Measurements from ENCODE around the gene NELL2. TPM values are rescaled to one million over a fixed set of nuclear protein-coding genes. Genes with fewer than 3 reads are reported as not detected.

Gene NELL2
- total RNA-seq, 1 experiment from 2014 or later = 1.1 TPM

DNA sequence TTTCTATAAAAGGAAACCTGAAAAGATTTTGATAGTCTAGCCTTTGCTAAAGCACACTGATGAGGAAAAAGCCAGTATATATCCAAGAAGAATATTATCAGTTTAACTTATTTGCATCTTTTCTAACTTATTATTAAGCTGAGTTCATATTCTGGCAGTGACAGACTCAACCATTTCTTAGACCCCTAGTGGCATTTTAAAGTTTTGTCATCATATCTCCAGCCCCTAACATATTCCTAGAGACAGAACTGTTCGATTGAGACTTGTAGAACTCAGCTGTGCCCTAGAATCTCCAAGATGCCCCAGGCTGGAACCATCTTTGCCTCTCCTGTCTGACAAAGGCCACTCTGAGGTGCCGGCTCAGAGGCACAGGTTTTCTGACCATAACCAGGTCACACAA lies 365.6 kb downstream of the NELL2 start:
- H3K9ac ChIP-seq (ENCODE audit: low read length) = no peak overlapping the region
- intact Hi-C loops (cut with micrococcal nuclease) = no loop called here
- no peak overlapping the region for H3K4me2 ChIP-seq (ENCODE audit: low read length)
- TF ChIP-seq EZH2phosphoT487 (IDR thresholded peaks at IDR 0.05; ENCODE audit: borderline replicate concordance) (no peak), TCF7L2 (IDR thresholded peaks at IDR 0.05; ENCODE audit: borderline replicate concordance, extremely low read depth, insufficient read depth, insufficient read length) (no peak), ZNF274 (IDR thresholded peaks at IDR 0.05; ENCODE audit: low read depth, low read length) (no peak), RAD21 (IDR thresholded peaks at IDR 0.05; ENCODE audit: low read depth) (no peak), CEBPB (IDR thresholded peaks at IDR 0.05; ENCODE audit: low read depth) (no peak), POLR2AphosphoS5 (IDR thresholded peaks at IDR 0.05; ENCODE audit: low read depth, low read length) (no peak), SP1 (IDR thresholded peaks at IDR 0.05; ENCODE audit: low read depth) (no peak)
- TF ChIP-seq, protein P1, sequence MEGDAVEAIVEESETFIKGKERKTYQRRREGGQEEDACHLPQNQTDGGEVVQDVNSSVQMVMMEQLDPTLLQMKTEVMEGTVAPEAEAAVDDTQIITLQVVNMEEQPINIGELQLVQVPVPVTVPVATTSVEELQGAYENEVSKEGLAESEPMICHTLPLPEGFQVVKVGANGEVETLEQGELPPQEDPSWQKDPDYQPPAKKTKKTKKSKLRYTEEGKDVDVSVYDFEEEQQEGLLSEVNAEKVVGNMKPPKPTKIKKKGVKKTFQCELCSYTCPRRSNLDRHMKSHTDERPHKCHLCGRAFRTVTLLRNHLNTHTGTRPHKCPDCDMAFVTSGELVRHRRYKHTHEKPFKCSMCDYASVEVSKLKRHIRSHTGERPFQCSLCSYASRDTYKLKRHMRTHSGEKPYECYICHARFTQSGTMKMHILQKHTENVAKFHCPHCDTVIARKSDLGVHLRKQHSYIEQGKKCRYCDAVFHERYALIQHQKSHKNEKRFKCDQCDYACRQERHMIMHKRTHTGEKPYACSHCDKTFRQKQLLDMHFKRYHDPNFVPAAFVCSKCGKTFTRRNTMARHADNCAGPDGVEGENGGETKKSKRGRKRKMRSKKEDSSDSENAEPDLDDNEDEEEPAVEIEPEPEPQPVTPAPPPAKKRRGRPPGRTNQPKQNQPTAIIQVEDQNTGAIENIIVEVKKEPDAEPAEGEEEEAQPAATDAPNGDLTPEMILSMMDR (IDR thresholded peaks at IDR 0.05 in 2 of 3, conservative IDR thresholded peaks at IDR 0.05 in 1 of 3; ENCODE audit: borderline replicate concordance in 1 of 3, insufficient read depth in 1 of 3, low read depth in 2 of 3, low read length in 2 of 3) = peak in 2 of 3 experiments; percentile 23 to 34; a peak in 3 of 6 replicates
- BruUV-seq (replicated peaks) = no TSS peak
- DNase-seq (ENCODE audit: low read depth, low spot score) (no peak), ATAC-seq (peak; percentile 66; the same call in 1 of the 2 replicates)
- CTCF ChIA-PET = interaction anchor here (1.6 kb wide), 1 partner anchor 13 kb away, joined by 7 read pairs; no protein-coding TSS in a partner anchor
- H3K9me3 ChIP-seq (ENCODE audit: control insufficient read depth in 1 of 2, insufficient read depth in 1 of 2, low read depth in 1 of 2, low read length in 2 of 2) = no peaks in the 10 kb centered on the region
- no peaks in the 10 kb centered on the region for H3K4me1 ChIP-seq (ENCODE audit: control insufficient read depth in 1 of 2, insufficient read depth in 2 of 2, low read length in 2 of 2)
- POLR2A ChIA-PET = no interaction called here
- H3K79me2 ChIP-seq (ENCODE audit: insufficient read depth, low read length) = no peaks in the 10 kb centered on the region
- H3K4me3 ChIP-seq (replicated peaks in 1 of 2; ENCODE audit: low read depth in 1 of 2, low read length in 2 of 2) = no peak overlapping the region
- no peak overlapping the region for H3K27ac ChIP-seq (ENCODE audit: low read depth, low read length)
- H2AFZ ChIP-seq (ENCODE audit: low read depth, low read length, poor library complexity, severe bottlenecking) = no peak overlapping the region
- RAD21 ChIA-PET (ENCODE audit: low non-redundant PET in 1 of 2, low total read pairs in 2 of 2, uncharacterized antibody in 2 of 2, unreplicated experiment in 2 of 2) = interaction anchor here in 1 of 2 experiments (0.7 kb wide), 1 partner anchor 495 kb away, joined by 3 read pairs; no protein-coding TSS in a partner anchor
- H3K9me2 ChIP-seq (ENCODE audit: insufficient read depth) = no peaks in the 10 kb centered on the region; the same call in 1 of the 2 replicates
- no peaks in the 10 kb centered on the region for H3K36me3 ChIP-seq (ENCODE audit: control insufficient read depth in 1 of 2, insufficient read depth in 2 of 2, low read length in 2 of 2)
- H3K27me3 ChIP-seq (ENCODE audit: insufficient read depth, low read length) = no peaks in the 10 kb centered on the region
- no peaks in the 10 kb centered on the region for H4K20me1 ChIP-seq (ENCODE audit: insufficient read depth)

Data from HCT116 (cell line).